Subcutaneous abdominal adipose tissue (tissue), 5 donors: ENCODE results near the gene NMD3.

Source experiments
- H3K27ac ChIP-seq: one replicate; pipeline ENCODE4 v1.7.0; 2013; ENCODE audit warnings: low read depth, mild to moderate bottlenecking, inconsistent platforms, low read length, moderate library complexity
- H3K27me3 ChIP-seq, 5 donors: one replicate each; pipeline ENCODE4 v1.7.0; 2013; ENCODE audit warnings: low read length in 5 of 5, inconsistent platforms in 1 of 5; ENCODE audit not compliant: control insufficient read depth in 5 of 5, insufficient read depth in 4 of 5
- H3K36me3 ChIP-seq, 5 donors: one replicate each; pipeline ENCODE4 v1.7.0; 2013; ENCODE audit warnings: low read length in 5 of 5; ENCODE audit not compliant: control insufficient read depth in 5 of 5, insufficient read depth in 5 of 5
- H3K4me1 ChIP-seq, 5 donors: one replicate each; pipeline ENCODE4 v1.7.0; 2013; ENCODE audit warnings: low read length in 5 of 5, mild to moderate bottlenecking in 3 of 5, moderate library complexity in 1 of 5; ENCODE audit not compliant: control insufficient read depth in 5 of 5, insufficient read depth in 5 of 5
- H3K4me3 ChIP-seq, 5 donors: one replicate each; pipeline ENCODE4 v1.7.0; 2013; ENCODE audit warnings: low read length in 5 of 5, low read depth in 1 of 5
- H3K9ac ChIP-seq, 5 donors: one replicate each; pipeline ENCODE4 v1.7.0; 2013; ENCODE audit warnings: low read length in 5 of 5, mild to moderate bottlenecking in 4 of 5, moderate library complexity in 3 of 5
- H3K9me3 ChIP-seq, 5 donors: one replicate each; pipeline ENCODE4 v1.7.0; 2013; ENCODE audit warnings: low read length in 5 of 5; ENCODE audit not compliant: control insufficient read depth in 5 of 5
- donor health status: healthy.
- donor health status: healthy.
- donor health status: healthy.
- donor health status: healthy.
- donor health status: healthy.

The NMD3 gene

GRCh38 chr3:161296814-161297213 lies 75.7 kb downstream of the NMD3 start:
- no peaks in the 10 kb centered on the region for H3K36me3 ChIP-seq
- H3K9ac ChIP-seq: no peak overlapping the region

More at GRCh38 chr3:161296814-161297213, 75.7 kb downstream of the NMD3 start:
- H3K27me3 ChIP-seq: no peaks in the 10 kb centered on the region
- H3K9me3 ChIP-seq: peaks cover 0 to 6% (median 0%) of the 10 kb centered on the region in 5 donors
- H3K27ac ChIP-seq: no peak overlapping the region
- no peaks in the 10 kb centered on the region for H3K4me1 ChIP-seq
- H3K4me3 ChIP-seq: no peak overlapping the region
